Right lobe of liver (tissue), 6 donors: ENCODE results near the gene PSMC5. TPM values are rescaled to one million over a fixed set of nuclear protein-coding genes. Genes with fewer than 3 reads are reported as not detected.
"Not testable (repeated sequence)": the region's sequence is repeated elsewhere in the genome, so short reads cannot be mapped to it uniquely, and the experiment has no call there.

Experiments used
- ATAC-seq, 4 donors: fragments of 200-7000 bp; cut with Tn5 transposase; one replicate each; pipeline ENCODE4 v1.9.1; 2020; ENCODE audit warnings: mild to moderate bottlenecking in 4 of 4, moderate library complexity in 4 of 4
- DNase-seq, 3 donors: peaks; one replicate each; pipeline ENCODE4 v3.0.0-alpha.2; 2020
- H3K27ac ChIP-seq, 3 donors: fragments of 200-600 bp; one replicate each; pipeline ENCODE4 v1.8.0; 2022
- H3K27me3 ChIP-seq, 2 donors: fragments of 200-600 bp; one replicate each; pipeline ENCODE4 v1.8.0; 2022
- H3K36me3 ChIP-seq, 4 donors: fragments of 200-600 bp; sonication (generic) in 1 of 4; one replicate each; pipeline versions ENCODE4 v1.5.1 to v1.8.0; 2017 to 2022; ENCODE audit warnings: control low read depth in 1 of 4
- H3K4me1 ChIP-seq, 4 donors: fragments of 200-600 bp; sonication (generic) in 1 of 4; one replicate each; pipeline versions ENCODE4 v1.5.1 to v1.8.0; 2017 to 2022; ENCODE audit warnings: control low read depth in 1 of 4
- H3K4me3 ChIP-seq, 3 donors: fragments of 200-600 bp; one replicate each; pipeline ENCODE4 v1.8.0; 2022
- H3K9me3 ChIP-seq, 4 donors: fragments of 200-600 bp; sonication (generic) in 1 of 4; one replicate each; pipeline versions ENCODE4 v1.5.1 to v1.8.0; 2017 to 2022; ENCODE audit warnings: control low read depth in 1 of 4
- POLR2A ChIP-seq: fragments of 450-650 bp; IDR thresholded peaks from one replicate; pipeline ENCODE4 v1.6.1; 2017; ENCODE audit warnings: antibody characterized with exemption, mild to moderate bottlenecking
- WGBS: methylation state at CpG from one replicate; pipeline ENCODE4 v1.1.6; 2018; ENCODE audit warnings: low coverage, low lambda C conversion rate; ENCODE audit not compliant: insufficient coverage; ENCODE audit errors: missing lambda C conversion rate; 5-methylcytosine and 5-hydroxymethylcytosine counted together
- intact Hi-C, 2 donors: fragments of 100-400 bp; cut with DNase I; formaldehyde crosslinking; loops; one replicate each; pipeline versions ENCODE4 v1.11.2 to v1.14.1; 2022
- total RNA-seq, 6 experiments: library from RNA; depleted of rRNA in 2 of 6; stranded (reverse); fragments of >200 nt in 2 of 6; fragmentation: NEBNext Ultra II Directional in 3 of 6; extraction: Animal tissue kit (Norgen Biotek cat#: 25700) in 3 of 6; gene quantifications; one replicate each; pipeline versions ENCODE4 v1.1.0 to v1.2.4, GENCODE V29; 2016 to 2023
- TF ChIP-seq, protein P1 (sequence below), 4 donors: fragments of 200-600 bp in 3 of 4; fragments of 450-650 bp in 1 of 4; IDR thresholded peaks; one replicate each; pipeline versions ENCODE4 v1.5.1 to v1.8.0; 2016 to 2022; ENCODE audit warnings: antibody characterized with exemption in 4 of 4, mild to moderate bottlenecking in 2 of 4
- donor health status: DM: no; HTN: yes; CAD: no.
- donor health status: DM: no; HTN: no; CAD: no.
- donor health status: DM: no; HTN: no; CAD: no.
- donor health status: DM: no; HTN: yes; CAD: no.
- donor health status: DM: no; HTN: yes; CAD: no.

Gene PSMC5
- total RNA-seq, 6 experiments from 2014 or later: 52.7 to 70.9 (median 66.5) TPM

DNA sequence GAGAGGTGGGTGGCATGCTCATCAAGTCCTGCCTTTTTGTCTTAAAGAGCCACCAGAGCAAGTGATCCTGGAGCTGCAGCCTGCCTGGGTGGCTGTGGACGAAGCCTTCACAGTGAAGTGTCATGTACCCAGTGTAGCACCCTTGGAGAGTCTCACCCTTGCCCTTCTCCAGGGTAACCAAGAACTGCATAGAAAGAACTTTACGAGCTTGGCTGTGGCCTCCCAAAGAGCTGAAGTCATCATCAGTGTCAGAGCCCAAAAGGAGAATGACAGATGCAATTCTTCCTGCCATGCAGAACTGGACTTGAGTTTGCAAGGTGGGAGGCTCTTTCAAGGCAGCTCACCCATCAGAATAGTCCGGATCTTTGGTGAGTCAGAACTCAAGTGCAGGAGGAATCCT lies 32.0 kb downstream of the PSMC5 start:
- no peak for TF ChIP-seq POLR2A
- TF ChIP-seq, protein P1, sequence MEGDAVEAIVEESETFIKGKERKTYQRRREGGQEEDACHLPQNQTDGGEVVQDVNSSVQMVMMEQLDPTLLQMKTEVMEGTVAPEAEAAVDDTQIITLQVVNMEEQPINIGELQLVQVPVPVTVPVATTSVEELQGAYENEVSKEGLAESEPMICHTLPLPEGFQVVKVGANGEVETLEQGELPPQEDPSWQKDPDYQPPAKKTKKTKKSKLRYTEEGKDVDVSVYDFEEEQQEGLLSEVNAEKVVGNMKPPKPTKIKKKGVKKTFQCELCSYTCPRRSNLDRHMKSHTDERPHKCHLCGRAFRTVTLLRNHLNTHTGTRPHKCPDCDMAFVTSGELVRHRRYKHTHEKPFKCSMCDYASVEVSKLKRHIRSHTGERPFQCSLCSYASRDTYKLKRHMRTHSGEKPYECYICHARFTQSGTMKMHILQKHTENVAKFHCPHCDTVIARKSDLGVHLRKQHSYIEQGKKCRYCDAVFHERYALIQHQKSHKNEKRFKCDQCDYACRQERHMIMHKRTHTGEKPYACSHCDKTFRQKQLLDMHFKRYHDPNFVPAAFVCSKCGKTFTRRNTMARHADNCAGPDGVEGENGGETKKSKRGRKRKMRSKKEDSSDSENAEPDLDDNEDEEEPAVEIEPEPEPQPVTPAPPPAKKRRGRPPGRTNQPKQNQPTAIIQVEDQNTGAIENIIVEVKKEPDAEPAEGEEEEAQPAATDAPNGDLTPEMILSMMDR (IDR thresholded peaks at IDR 0.05): no peak
- Histone ChIP-seq H3K27me3 (no peaks in the 10 kb centered on the region), H3K4me1 (no peaks in the 10 kb centered on the region), H3K4me3 (no peak overlapping the region), H3K27ac (no peak overlapping the region), H3K36me3 (no peaks in the 10 kb centered on the region), H3K9me3 (no peaks in the 10 kb centered on the region)
- WGBS: 70% methylated on average over 2 of the region's 3 CpGs
- ATAC-seq (no peak), DNase-seq (no peak)
- intact Hi-C loops: no loop called here

DNA sequence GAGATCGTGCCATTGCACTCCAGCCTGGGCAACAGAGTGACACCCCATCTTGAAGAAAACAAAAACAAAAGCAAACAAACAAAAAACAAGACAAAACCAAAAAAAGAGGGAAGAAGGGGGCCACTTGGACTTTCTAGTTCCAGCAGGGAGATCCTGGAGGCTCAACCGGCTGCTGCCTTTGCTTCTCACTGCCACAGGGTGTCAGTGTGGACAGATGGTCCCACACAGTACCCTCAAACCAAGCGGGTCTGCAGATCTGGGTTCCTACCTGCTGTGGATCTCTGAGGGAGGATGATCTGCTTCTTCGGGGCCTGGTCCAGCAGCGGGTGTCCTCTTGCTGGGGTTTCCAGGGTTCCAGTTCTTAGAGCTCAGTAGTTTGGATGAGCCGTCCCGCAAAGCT lies 39.4 kb downstream of the PSMC5 start:
- H3K27me3 ChIP-seq, DNase-seq, H3K36me3 ChIP-seq, H3K27ac ChIP-seq, H3K4me3 ChIP-seq, H3K9me3 ChIP-seq, H3K4me1 ChIP-seq, intact Hi-C loops: not testable (repeated sequence)
- peak in 3 of 4 donors; percentile 10 to 37 (median 31) for ATAC-seq
- 44% methylated on average over 2 of the region's 7 CpGs for WGBS

DNA sequence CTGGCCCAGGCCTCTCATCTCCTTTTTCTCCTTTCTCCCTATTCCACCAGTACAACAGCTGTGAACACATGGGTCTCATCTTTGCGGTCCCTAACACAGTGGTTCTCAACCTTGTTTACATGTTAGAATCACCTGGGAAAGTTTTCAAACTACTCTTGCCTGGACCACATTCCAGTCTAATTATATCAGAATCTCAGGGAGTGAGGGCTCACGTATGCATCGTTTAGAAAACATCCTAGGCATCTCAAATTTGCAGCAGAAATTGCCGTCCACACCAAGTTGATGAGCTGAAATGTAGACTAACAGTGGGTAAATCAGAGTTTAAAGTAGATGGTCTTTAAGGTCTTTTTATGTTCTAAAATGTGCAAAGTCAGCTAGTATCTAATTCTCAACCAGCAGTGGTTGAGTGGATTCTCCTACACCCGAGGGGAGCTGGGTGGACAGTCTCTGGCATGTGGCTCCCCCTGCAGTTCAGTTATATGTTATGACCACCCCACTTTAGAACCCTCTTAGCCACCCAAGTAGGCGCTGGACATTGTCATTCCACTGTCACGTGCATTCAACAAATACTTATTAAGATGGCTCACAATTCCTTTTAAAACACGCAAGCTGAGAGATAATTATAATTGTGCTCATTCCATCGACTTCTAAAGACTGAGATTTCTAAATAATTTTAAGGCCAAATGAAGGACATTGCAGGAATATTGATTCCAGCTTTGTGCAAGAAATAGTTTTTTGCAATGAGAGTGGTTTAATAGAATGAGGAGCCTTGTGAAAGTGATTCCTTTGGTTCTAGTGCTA lies 42.5 kb downstream of the PSMC5 start:
- H3K36me3 ChIP-seq, H3K4me3 ChIP-seq, H3K27me3 ChIP-seq, H3K4me1 ChIP-seq, H3K27ac ChIP-seq, H3K9me3 ChIP-seq, ATAC-seq, intact Hi-C loops: not testable (repeated sequence)
- DNase-seq: peak in 1 of 3 donors; percentile 17
- 57% methylated on average over 9 of the region's 9 CpGs for WGBS

DNA sequence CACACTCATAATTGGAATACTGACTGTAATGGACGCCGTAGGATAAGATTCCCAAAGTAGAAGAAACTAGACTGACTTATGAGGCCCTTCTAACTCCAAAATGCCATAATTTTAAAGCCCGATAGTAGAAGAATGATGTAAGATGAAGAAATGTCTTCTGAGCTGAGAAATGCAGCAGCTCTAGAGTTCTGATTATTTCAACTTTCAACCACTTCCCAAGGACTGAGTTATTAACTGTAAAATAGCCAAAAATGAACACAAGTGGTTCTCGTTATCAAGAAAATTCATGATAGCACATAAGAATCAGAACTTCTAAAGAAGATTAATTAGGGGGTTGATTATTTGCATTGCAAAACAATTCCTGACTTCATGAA lies 43.0 kb downstream of the PSMC5 start:
- ATAC-seq, DNase-seq, H3K4me1 ChIP-seq, H3K4me3 ChIP-seq, H3K9me3 ChIP-seq, H3K27me3 ChIP-seq, H3K27ac ChIP-seq, intact Hi-C loops, H3K36me3 ChIP-seq: not testable (repeated sequence)
- WGBS: 49% methylated on average over 4 of the region's 4 CpGs

DNA sequence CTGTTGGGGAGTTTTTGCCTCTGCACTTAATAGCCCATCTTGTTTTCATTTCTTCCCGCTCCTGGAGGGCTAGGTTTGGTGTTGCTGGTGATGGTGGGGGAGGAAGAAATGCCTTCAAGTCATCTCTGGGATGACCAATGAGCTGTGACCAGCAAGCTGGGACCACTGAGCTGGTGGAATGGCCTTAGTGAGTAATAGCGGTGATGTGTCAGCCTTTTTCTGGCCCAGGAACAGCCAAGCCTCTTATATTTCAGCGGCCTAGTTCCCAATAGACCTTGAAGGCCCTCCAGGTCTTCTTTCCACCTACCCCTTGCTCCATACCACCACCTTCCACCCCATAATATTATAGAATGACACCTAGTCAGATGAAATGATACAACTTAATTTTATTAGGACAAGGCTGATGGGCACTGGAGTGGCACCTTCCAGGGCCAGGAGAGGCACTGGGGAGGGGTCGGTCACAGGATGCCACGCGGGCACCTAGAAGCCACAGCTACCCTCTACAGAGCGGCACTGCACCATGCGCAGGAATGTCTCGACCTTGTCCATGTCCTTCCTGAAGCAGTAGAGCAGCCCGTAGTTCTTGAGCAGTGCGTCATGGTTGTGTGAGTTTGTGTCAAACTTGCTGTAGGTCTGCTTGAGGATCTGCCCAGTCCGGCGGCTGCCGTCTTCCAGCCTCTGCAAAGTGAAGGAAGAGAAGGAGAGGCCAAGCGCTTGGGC lies 44.6 kb downstream of the PSMC5 start:
- H3K4me3 ChIP-seq, H3K27me3 ChIP-seq, H3K4me1 ChIP-seq, H3K9me3 ChIP-seq, H3K27ac ChIP-seq, ATAC-seq, H3K36me3 ChIP-seq, intact Hi-C loops: not testable (repeated sequence)
- 86% methylated on average over 6 of the region's 15 CpGs for WGBS
- DNase-seq: peak in 1 of 3 donors; percentile 29

DNA sequence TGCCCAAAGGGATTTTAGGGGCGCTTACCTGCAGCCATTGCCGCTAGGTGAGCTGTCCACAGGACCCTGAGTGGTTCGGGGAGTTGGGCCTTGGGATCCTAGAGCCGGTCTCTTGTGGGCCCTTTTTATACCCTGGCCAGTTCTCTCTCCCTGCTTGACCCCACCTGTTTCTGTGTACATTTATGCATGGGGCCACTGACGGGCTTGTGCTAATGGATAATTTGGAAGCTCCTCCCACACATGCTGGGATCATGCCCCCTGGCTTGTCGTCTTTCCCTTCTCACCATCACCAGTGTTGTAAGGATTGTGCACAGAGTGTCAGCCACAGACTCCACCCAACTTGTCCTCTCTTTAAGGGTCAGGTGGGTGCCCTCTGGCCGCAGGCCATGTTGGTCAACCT lies 46.3 kb downstream of the PSMC5 start, which contains the start of gene CSH2:
Gene CSH2, minus strand, starts transcription at position 101 of the 400 bp plus-strand sequence. Its CDS starts 63 bp downstream, at position 38.
- H3K4me3 ChIP-seq, ATAC-seq, H3K27ac ChIP-seq, H3K9me3 ChIP-seq, intact Hi-C loops, H3K36me3 ChIP-seq, H3K27me3 ChIP-seq, H3K4me1 ChIP-seq: not testable (repeated sequence)
- 40% methylated on average over 2 of the region's 7 CpGs for WGBS
- DNase-seq: peak in 1 of 3 donors; percentile 23

DNA sequence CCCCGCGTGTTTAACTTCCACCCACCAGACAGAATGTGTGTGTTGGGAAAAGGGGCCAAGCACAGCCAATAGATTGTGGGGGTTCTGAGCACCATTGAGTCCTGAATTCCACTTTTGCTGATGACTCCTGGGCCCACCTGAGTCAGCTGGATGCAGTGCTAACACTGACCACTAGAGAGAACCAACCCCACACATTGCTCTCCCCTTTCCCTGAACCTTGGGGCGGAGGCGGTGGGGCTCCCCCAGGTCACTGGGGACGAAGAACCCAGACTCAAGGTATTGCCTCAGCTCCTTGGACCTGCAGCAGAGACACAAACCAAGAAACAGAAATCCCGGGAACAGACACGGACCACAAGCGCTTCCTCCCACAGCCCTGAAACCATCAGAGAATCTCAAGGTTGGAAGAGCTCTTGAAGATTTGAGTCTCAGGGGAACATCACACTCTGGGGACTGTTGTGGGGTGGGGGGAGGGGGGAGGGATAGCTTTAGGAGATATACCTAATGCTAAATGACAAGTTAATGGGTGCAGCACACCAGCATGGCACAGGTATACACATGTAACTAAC lies 46.9 kb downstream of the PSMC5 start:
- WGBS: 83% methylated on average over 2 of the region's 8 CpGs
- H3K9me3 ChIP-seq, H3K27ac ChIP-seq, H3K4me1 ChIP-seq, intact Hi-C loops, H3K36me3 ChIP-seq, H3K27me3 ChIP-seq, H3K4me3 ChIP-seq, ATAC-seq: not testable (repeated sequence)
- DNase-seq: peak in 1 of 3 donors; percentile 14

DNA sequence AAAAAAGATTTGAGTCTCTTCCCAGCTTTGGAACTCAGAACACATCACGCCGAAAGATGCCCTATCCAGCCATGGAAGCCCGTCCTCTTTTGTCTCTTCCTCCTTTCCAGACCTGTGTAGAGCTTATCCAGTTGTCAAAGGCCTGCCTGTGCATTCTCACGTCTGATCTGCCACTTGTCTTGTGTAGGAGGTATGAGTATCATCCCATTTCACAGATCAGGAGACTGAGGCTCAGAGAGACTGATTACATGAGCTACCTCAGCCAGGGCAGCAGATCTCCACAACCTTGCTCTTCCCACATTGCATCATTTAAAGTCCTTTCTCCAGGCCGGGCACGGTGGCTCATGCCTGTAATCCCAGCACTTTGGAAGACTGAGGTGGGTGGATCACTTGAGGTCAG lies 47.5 kb downstream of the PSMC5 start:
- DNase-seq, intact Hi-C loops, H3K9me3 ChIP-seq, H3K27ac ChIP-seq, H3K4me1 ChIP-seq, H3K4me3 ChIP-seq, H3K27me3 ChIP-seq, H3K36me3 ChIP-seq, ATAC-seq: not testable (repeated sequence)
- WGBS: 54% methylated on average over 3 of the region's 6 CpGs

DNA sequence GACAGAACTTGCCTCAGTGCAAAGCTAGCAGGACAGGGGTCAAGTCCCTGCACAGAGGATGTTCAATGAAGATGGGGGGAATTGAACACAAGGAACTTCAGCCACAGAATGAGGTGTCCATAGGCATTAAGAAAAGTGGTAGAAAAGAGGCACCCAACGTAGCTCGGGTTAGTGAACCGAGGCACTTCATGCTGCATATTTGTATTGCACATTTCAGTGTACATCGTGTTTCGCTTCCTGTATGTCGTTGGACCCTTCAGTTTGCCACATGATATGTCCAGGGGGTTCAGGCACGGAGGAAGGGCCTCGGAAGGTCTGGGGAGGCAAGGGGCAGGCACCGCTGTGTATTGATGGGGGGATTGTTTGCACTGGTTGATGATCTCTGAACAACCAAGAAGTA lies 51.2 kb downstream of the PSMC5 start:
- H3K4me3 ChIP-seq, H3K9me3 ChIP-seq, H3K36me3 ChIP-seq, intact Hi-C loops, ATAC-seq, H3K27me3 ChIP-seq, H3K4me1 ChIP-seq, H3K27ac ChIP-seq: not testable (repeated sequence)
- peak in 1 of 3 donors; percentile 16 for DNase-seq
- 47% methylated on average over 2 of the region's 9 CpGs for WGBS
